IPS-18c (cell line): ENCODE measurements around the gene CMTM7.
"Not testable (repeated sequence)": the region's sequence is repeated elsewhere in the genome, so short reads cannot be mapped to it uniquely, and the experiment has no call there.

ENCODE experiments used
- H3K4me3 ChIP-seq: 2 replicates; pipeline ENCODE4 v1.7.0; 2013; ENCODE audit warnings: low read depth, mild to moderate bottlenecking, low read length, moderate library complexity; ENCODE audit not compliant: insufficient read depth
- H3K9me3 ChIP-seq: one replicate; pipeline ENCODE4 v1.6.1; 2013; ENCODE audit warnings: mild to moderate bottlenecking, low read length, moderate library complexity; ENCODE audit not compliant: control insufficient read depth, insufficient read depth

CMTM7 gene

GRCh38 chr3:32423956-32424557 is 32.4 kb downstream of the CMTM7 start:
- Histone ChIP-seq H3K9me3 (peaks cover 4% of the 10 kb centered on the region), H3K4me3 (no peak overlapping the region)

GRCh38 chr3:32424581-32425250 is 33.1 kb downstream of the CMTM7 start:
- Histone ChIP-seq H3K9me3 (peaks cover 4% of the 10 kb centered on the region), H3K4me3 (no peak overlapping the region)

- no peaks in the 10 kb centered on the region for H3K9me3 ChIP-seq
- H3K4me3 ChIP-seq: no peak overlapping the region
These were observed 36.7 kb downstream of the CMTM7 start for GRCh38 chr3:32428092-32429068.

GRCh38 chr3:32430900-32431299 is 39.2 kb downstream of the CMTM7 start:
- Histone ChIP-seq H3K9me3 (no peaks in the 10 kb centered on the region), H3K4me3 (no peak overlapping the region)

- Histone ChIP-seq H3K4me3 (no peak overlapping the region), H3K9me3 (no peaks in the 10 kb centered on the region)
These were observed 39.8 kb downstream of the CMTM7 start for GRCh38 chr3:32431481-32431880.

GRCh38 chr3:32432045-32432710 is 40.5 kb downstream of the CMTM7 start:
- Histone ChIP-seq H3K9me3 (no peaks in the 10 kb centered on the region), H3K4me3 (no peak overlapping the region)

- no peaks in the 10 kb centered on the region for H3K9me3 ChIP-seq
- H3K4me3 ChIP-seq: no peak overlapping the region
These were observed 41.3 kb downstream of the CMTM7 start for GRCh38 chr3:32432711-32433530.

GRCh38 chr3:32434206-32434605 is 42.6 kb downstream of the CMTM7 start:
- no peaks in the 10 kb centered on the region for H3K9me3 ChIP-seq
- no peak overlapping the region for H3K4me3 ChIP-seq

GRCh38 chr3:32435911-32436815 is 44.5 kb downstream of the CMTM7 start:
- no peak overlapping the region for H3K4me3 ChIP-seq
- no peaks in the 10 kb centered on the region for H3K9me3 ChIP-seq

GRCh38 chr3:32436816-32437189 is 45.1 kb downstream of the CMTM7 start:
- H3K9me3 ChIP-seq: no peaks in the 10 kb centered on the region

GRCh38 chr3:32437896-32438295 is 46.2 kb downstream of the CMTM7 start:
- no peak overlapping the region for H3K4me3 ChIP-seq
- H3K9me3 ChIP-seq: no peaks in the 10 kb centered on the region

More at GRCh38 chr3:32436816-32437189, 45.1 kb downstream of the CMTM7 start:
- H3K4me3 ChIP-seq: no peak overlapping the region

GRCh38 chr3:32438596-32439344 is 47.1 kb downstream of the CMTM7 start:
- Histone ChIP-seq H3K4me3 (no peak overlapping the region), H3K9me3 (no peaks in the 10 kb centered on the region)

- not testable (repeated sequence) for H3K4me3 ChIP-seq, H3K9me3 ChIP-seq
These were observed 47.8 kb downstream of the CMTM7 start for GRCh38 chr3:32439421-32439820.

- H3K4me3 ChIP-seq: no peak overlapping the region
- no peaks in the 10 kb centered on the region for H3K9me3 ChIP-seq
These were observed 49.1 kb downstream of the CMTM7 start for GRCh38 chr3:32440611-32441350.

- no peaks in the 10 kb centered on the region for H3K9me3 ChIP-seq
- H3K4me3 ChIP-seq: no peak overlapping the region
These were observed 51.1 kb downstream of the CMTM7 start for GRCh38 chr3:32442766-32443165.
